SK-N-SH (cell line): ENCODE data around the gene PLAAT5. TPM values are rescaled to one million over a fixed set of nuclear protein-coding genes. Genes with fewer than 3 reads are reported as not detected.

Source experiments
- CTCF ChIA-PET: fragments of 300-600, 350-600 bp; formaldehyde crosslinking; extraction: SDS; loops from one replicate; lab custom pipeline; 2021; lab: Yijun Ruan, JAX
- POLR2A ChIA-PET: fragments of 350-600 bp; sonication (Branson Sonifier 250); formaldehyde crosslinking; extraction: SDS; loops from one replicate; lab custom pipeline; 2020; ENCODE audit warnings: antibody characterized with exemption, inconsistent platforms; lab: Yijun Ruan, JAX
- DNase-seq: peaks from one replicate; pipeline ENCODE4 v3.0.0; 2012
- H2AFZ ChIP-seq: fragments of 200-600 bp; sonication (generic); 2 replicates; pipeline ENCODE4 v1.8.1; 2016; ENCODE audit warnings: antibody characterized with exemption, mild to moderate bottlenecking, low read depth
- H3F3A ChIP-seq: fragments of 200-600 bp; sonication (generic); replicated peaks from 2 replicates; pipeline ENCODE3; 2016; ENCODE audit warnings: antibody characterized with exemption, mild to moderate bottlenecking; ENCODE audit not compliant: insufficient read depth
- H3K27ac ChIP-seq, 2 experiments: fragments of 200-500 bp in 1 of 2; fragments of 200-600 bp in 1 of 2; sonication (Bioruptor generic) in 1 of 2; sonication (generic), shearing (Covaris generic) in 1 of 2; 2 replicates each; pipeline versions ENCODE4 v1.5.1 to v1.6.1; 2014 to 2016; ENCODE audit warnings: low read depth in 2 of 2, inconsistent platforms in 1 of 2, low read length in 1 of 2, mild to moderate bottlenecking in 1 of 2, mixed read lengths in 1 of 2
- H3K27me3 ChIP-seq: fragments of 200-600 bp; sonication (generic), shearing (Covaris generic); 2 replicates; pipeline ENCODE4 v1.6.1; 2016; ENCODE audit warnings: mixed run types; ENCODE audit not compliant: insufficient read depth
- H3K36me3 ChIP-seq, 2 experiments: fragments of 200-500 bp in 1 of 2; fragments of 200-600 bp in 1 of 2; sonication (Bioruptor generic) in 1 of 2; sonication (generic) in 1 of 2; replicated peaks in 1 of 2; 2 replicates each; pipeline versions ENCODE3 to v1.5.1; 2014 to 2016; ENCODE audit warnings: low read length in 1 of 2, mild to moderate bottlenecking in 1 of 2; ENCODE audit not compliant: insufficient read depth in 2 of 2, control insufficient read depth in 1 of 2
- H3K4me1 ChIP-seq, 2 experiments: fragments of 200-500 bp in 1 of 2; fragments of 200-600 bp in 1 of 2; sonication (Bioruptor generic) in 1 of 2; sonication (generic), shearing (Covaris generic) in 1 of 2; 2 replicates each; pipeline versions ENCODE4 v1.5.1 to v1.6.1; 2014 to 2016; ENCODE audit warnings: low read depth in 1 of 2, low read length in 1 of 2, mixed run types in 1 of 2; ENCODE audit not compliant: insufficient read depth in 2 of 2, control insufficient read depth in 1 of 2
- H3K4me2 ChIP-seq: fragments of 200-600 bp; sonication (generic), shearing (Covaris generic); 2 replicates; pipeline ENCODE4 v1.6.1; 2017; ENCODE audit warnings: mixed run types
- H3K4me3 ChIP-seq, 2 experiments: fragments of 200-500 bp in 1 of 2; fragments of 200-600 bp in 1 of 2; sonication (Bioruptor generic) in 1 of 2; sonication (generic), shearing (Covaris generic) in 1 of 2; 2 replicates each; pipeline versions ENCODE4 v1.5.1 to v1.8.1; 2014 to 2016; ENCODE audit warnings: low read depth in 2 of 2, inconsistent platforms in 1 of 2, low read length in 1 of 2, mild to moderate bottlenecking in 1 of 2, mixed read lengths in 1 of 2, moderate library complexity in 1 of 2
- H3K79me2 ChIP-seq: fragments of 200-600 bp; sonication (generic); 2 replicates; pipeline ENCODE4 v1.8.1; 2017; ENCODE audit warnings: mild to moderate bottlenecking; ENCODE audit not compliant: insufficient read depth
- H3K9ac ChIP-seq: fragments of 200-600 bp; sonication (generic); 2 replicates; pipeline ENCODE4 v1.6.1; 2017; ENCODE audit warnings: mixed run types
- H3K9me2 ChIP-seq: fragments of 200-600 bp; sonication (generic); 2 replicates; pipeline ENCODE4 v1.6.1; 2017; ENCODE audit warnings: mixed run types
- H3K9me3 ChIP-seq: fragments of 200-600 bp; sonication (generic); 2 replicates; pipeline ENCODE4 v1.6.1; 2017; ENCODE audit warnings: mixed run types, mild to moderate bottlenecking, moderate library complexity
- H4K20me1 ChIP-seq: fragments of 200-600 bp; sonication (generic); 2 replicates; pipeline ENCODE4 v1.6.1; 2017; ENCODE audit warnings: mild to moderate bottlenecking, mixed run types; ENCODE audit not compliant: insufficient read depth
- CTCF ChIP-seq: fragments of 200-600 bp; sonication (generic); IDR thresholded peaks from 2 replicates; pipeline ENCODE4 v1.6.1; 2017; ENCODE audit warnings: antibody characterized with exemption, mild to moderate bottlenecking, moderate library complexity
- FOXM1 ChIP-seq: IDR thresholded peaks from 2 replicates; pipeline ENCODE4 v1.4.0; 2012; ENCODE audit warnings: low read depth, mild to moderate bottlenecking
- JUND ChIP-seq: IDR thresholded peaks from 2 replicates; pipeline ENCODE4 v1.4.0; 2012
- MEF2A ChIP-seq: IDR thresholded peaks from 2 replicates; pipeline ENCODE4 v1.4.0; 2012; ENCODE audit warnings: low read depth, borderline replicate concordance
- RAD21 ChIP-seq: IDR thresholded peaks from 2 replicates; pipeline ENCODE4 v1.6.1; 2012; ENCODE audit warnings: mild to moderate bottlenecking, low read length
- RCOR1 ChIP-seq: fragments of 150-350 bp; IDR thresholded peaks from 2 replicates; pipeline ENCODE4 v1.6.1; 2017; ENCODE audit warnings: antibody characterized with exemption, low read length
- RFX5 ChIP-seq: IDR thresholded peaks from 2 replicates; pipeline ENCODE4 v1.6.1; 2012; ENCODE audit warnings: mild to moderate bottlenecking, improper control_type of control experiment, low read length
- RXRA ChIP-seq: IDR thresholded peaks from 2 replicates; pipeline ENCODE4 v1.4.0; 2012; ENCODE audit warnings: low read depth, mild to moderate bottlenecking, borderline replicate concordance
- TAF1 ChIP-seq: IDR thresholded peaks from 2 replicates; pipeline ENCODE4 v1.6.1; 2012; ENCODE audit warnings: low read depth, mild to moderate bottlenecking, low read length, moderate library complexity, borderline replicate concordance
- TCF12 ChIP-seq: IDR thresholded peaks from 2 replicates; pipeline ENCODE4 v1.4.0; 2012
- WGBS: methylation state at CpG from one replicate; pipeline ENCODE4 v1.1.6; 2017; ENCODE audit warnings: low lambda C conversion rate; 5-methylcytosine and 5-hydroxymethylcytosine counted together
- polyA plus RNA-seq, 3 experiments: library from polyadenylated mRNA; depleted of rRNA; stranded (reverse); fragments of >200 nt; gene quantifications; 2 replicates each; pipeline ENCODE4 v1.2.3, GENCODE V29; 2012
- TF ChIP-seq, protein P1 (sequence below): fragments of 150-350 bp; IDR thresholded peaks from 2 replicates; pipeline ENCODE4 v1.6.1; 2016; ENCODE audit warnings: mild to moderate bottlenecking, low read depth, low read length

Gene PLAAT5
- polyA plus RNA-seq, 1 of the 3 experiments (the other 2 are of a cell fraction): not detected

DNA sequence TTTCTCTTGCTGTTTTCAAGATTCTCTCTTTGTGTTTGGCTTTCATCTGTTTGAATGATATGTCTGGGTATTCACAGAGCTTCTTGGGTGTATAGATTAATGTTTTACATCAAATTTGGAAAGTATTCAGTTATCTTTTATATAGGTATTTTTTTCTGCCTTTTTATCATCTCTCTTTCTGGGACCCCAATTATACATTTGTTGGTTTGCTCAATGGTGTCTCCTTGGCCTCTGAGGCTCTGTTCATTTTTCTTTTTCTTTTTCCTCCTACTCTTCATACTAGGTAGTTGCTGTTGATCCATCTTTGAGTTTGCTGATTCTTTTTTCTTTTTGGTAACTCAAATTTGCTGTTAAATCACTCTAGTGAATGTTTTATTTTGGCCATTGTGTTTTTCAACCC, 14.3 kb downstream of the PLAAT5 start:
- no peak overlapping the region for H3K4me2 ChIP-seq
- H3K79me2 ChIP-seq: no peaks in the 10 kb centered on the region
- no peak overlapping the region for H2AFZ ChIP-seq
- POLR2A ChIA-PET: no interaction called here
- H4K20me1 ChIP-seq: no peaks in the 10 kb centered on the region
- no peak overlapping the region for H3K27ac ChIP-seq
- H3F3A ChIP-seq: no peaks in the 10 kb centered on the region
- no peak overlapping the region for H3K4me3 ChIP-seq
- H3K27me3 ChIP-seq: no peaks in the 10 kb centered on the region
- H3K36me3 ChIP-seq: no peaks in the 10 kb centered on the region
- no peaks in the 10 kb centered on the region; the same call in 1 of the 2 replicates for H3K9me3 ChIP-seq
- CTCF ChIA-PET: interaction anchor here (1.4 to 1.6 kb wide), 2 partner anchors 159 to 162 kb away, joined by 4 to 6 read pairs; no protein-coding TSS in a partner anchor
- TF ChIP-seq RXRA (no peak), RAD21 (no peak), TCF12 (no peak), TAF1 (no peak), MEF2A (no peak)
- H3K9me2 ChIP-seq: no peaks in the 10 kb centered on the region
- H3K9ac ChIP-seq: no peak overlapping the region
- DNase-seq: no peak
- H3K4me1 ChIP-seq: no peaks in the 10 kb centered on the region

DNA sequence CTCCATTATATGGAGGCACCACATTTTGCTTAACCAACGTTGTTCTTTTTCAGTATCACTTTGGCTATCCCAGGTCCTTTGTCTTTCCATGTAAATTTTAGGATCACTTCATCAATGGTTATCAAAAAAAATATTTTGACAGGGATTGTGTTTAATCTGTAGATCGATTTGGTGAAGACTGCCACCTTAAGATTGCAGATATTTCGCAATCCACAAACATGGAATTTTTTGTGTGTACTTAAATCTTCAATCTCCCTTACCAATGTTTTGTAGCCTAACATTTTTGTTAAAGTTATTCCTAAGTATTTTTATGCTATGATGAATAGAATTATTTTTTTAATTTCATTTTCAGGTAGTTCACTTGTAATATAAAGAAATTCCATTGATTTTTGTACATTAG, 18.6 kb downstream of the PLAAT5 start:
- TF ChIP-seq MEF2A (no peak), RFX5 (no peak), RCOR1 (no peak), FOXM1 (no peak), CTCF (no peak), JUND (no peak)
- TF ChIP-seq, protein P1, sequence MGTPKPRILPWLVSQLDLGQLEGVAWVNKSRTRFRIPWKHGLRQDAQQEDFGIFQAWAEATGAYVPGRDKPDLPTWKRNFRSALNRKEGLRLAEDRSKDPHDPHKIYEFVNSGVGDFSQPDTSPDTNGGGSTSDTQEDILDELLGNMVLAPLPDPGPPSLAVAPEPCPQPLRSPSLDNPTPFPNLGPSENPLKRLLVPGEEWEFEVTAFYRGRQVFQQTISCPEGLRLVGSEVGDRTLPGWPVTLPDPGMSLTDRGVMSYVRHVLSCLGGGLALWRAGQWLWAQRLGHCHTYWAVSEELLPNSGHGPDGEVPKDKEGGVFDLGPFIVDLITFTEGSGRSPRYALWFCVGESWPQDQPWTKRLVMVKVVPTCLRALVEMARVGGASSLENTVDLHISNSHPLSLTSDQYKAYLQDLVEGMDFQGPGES: no peak
- Histone ChIP-seq H3K9me3 (no peaks in the 10 kb centered on the region; the same call in 1 of the 2 replicates), H3K27ac (no peak overlapping the region), H3F3A (no peaks in the 10 kb centered on the region), H3K4me2 (no peak overlapping the region), H3K9me2 (no peaks in the 10 kb centered on the region), H3K4me3 (no peak overlapping the region), H3K36me3 (no peaks in the 10 kb centered on the region), H3K27me3 (no peaks in the 10 kb centered on the region; the same call in 1 of the 2 replicates), H4K20me1 (no peaks in the 10 kb centered on the region), H3K4me1 (no peaks in the 10 kb centered on the region; a peak in 1 of 4 replicates), H2AFZ (no peak overlapping the region), H3K79me2 (no peaks in the 10 kb centered on the region), H3K9ac (no peak overlapping the region)
- WGBS: 51% methylated on average over 3 of the region's 3 CpGs
- ChIA-PET CTCF (no interaction called here), POLR2A (no interaction called here)
- no peak for DNase-seq
